GM21528 (cell line): Measurements from ENCODE around the gene SLC16A4.
"Not testable (repeated sequence)": the region's sequence is repeated elsewhere in the genome, so short reads cannot be mapped to it uniquely, and the experiment has no call there.

Source experiments
- ATAC-seq: cut with Tn5 transposase; IDR thresholded peaks from one replicate; pipeline ENCODE4 v1.9.1; 2021; ENCODE audit warnings: mild to moderate bottlenecking, moderate library complexity; ENCODE audit not compliant: unreplicated experiment, low FRiP score

Gene SLC16A4

GRCh38 chr1:110411173-110411735 lies 20.4 kb upstream of the SLC16A4 start:
- no peak for ATAC-seq

GRCh38 chr1:110409316-110409715 lies 18.5 kb upstream of the SLC16A4 start:
- no peak for ATAC-seq

- ATAC-seq: no peak
These were observed 17.7 kb upstream of the SLC16A4 start for GRCh38 chr1:110408488-110408887.

GRCh38 chr1:110407260-110408210 lies 16.7 kb upstream of the SLC16A4 start, which contains the start of gene LAMTOR5:
Gene LAMTOR5, minus strand, starts transcription at chr1:110407694. Its CDS starts 74 bp downstream, at chr1:110407620.
- ATAC-seq: peak; percentile 83

GRCh38 chr1:110406407-110406806 lies 15.6 kb upstream of the SLC16A4 start:
- not testable (repeated sequence) for ATAC-seq

- ATAC-seq: no peak
These were observed 13.6 kb upstream of the SLC16A4 start for GRCh38 chr1:110404401-110404800.

DNA sequence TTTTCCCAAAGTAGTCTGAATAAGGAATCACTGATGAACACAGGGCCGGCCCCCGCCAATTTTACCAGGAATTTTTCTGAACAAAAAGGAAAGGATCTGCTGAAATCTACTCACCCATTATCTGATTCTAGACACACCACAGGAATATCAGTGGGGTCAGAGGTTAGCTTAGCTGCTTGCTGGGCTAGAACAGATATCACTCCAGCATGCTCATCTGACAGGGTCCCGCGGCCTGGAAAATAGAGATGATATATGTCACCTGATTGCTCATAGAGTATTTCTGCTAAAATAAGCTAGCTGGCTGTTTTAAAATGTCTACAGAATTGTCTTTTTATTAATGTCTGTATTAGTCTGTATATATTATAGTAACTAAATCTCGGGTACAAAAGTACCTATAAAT lies 13.0 kb upstream of the SLC16A4 start:
- ATAC-seq: no peak

DNA sequence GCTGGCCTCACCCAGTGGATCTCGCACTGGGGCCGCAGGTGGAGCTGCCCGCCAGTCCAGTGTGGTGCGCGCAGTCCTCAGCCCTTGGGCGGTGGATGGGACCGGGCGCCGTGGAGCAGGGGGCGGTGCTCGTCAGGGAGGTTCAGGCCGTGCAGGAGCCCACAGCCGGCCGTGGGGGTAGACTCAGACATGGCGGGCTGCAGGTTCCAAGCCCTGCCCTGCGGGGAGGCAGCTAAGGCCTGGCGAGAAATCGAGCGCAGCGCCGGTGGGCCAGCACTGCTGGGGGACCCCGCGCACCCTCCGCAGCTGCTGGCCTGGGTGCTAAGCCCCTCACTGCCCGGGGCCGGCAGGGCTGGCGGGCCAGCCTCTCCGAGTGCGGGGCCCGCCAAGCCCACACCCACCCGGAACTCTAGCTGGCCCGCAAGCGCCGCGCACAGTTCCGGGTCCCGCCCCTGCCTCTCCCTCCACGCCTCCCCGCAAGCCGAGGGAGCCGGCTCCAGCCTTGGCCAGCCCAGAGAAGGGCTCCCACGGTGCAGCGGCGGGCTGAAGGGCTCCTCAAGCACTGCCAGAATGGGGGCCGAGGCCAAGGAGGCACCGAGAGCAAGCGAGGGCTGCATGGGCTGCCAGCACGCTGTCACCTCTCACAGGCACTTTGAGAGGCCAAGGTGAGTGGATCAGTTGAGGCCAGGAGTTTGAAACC lies 5.6 kb upstream of the SLC16A4 start:
- ATAC-seq: not testable (repeated sequence)

- no peak for ATAC-seq
These were observed 3.6 kb upstream of the SLC16A4 start for GRCh38 chr1:110394493-110394820.

- ATAC-seq: no peak
These were observed 3.1 kb upstream of the SLC16A4 start for GRCh38 chr1:110393691-110394492.

GRCh38 chr1:110393286-110393685 lies 2.5 kb upstream of the SLC16A4 start:
- no peak for ATAC-seq

DNA sequence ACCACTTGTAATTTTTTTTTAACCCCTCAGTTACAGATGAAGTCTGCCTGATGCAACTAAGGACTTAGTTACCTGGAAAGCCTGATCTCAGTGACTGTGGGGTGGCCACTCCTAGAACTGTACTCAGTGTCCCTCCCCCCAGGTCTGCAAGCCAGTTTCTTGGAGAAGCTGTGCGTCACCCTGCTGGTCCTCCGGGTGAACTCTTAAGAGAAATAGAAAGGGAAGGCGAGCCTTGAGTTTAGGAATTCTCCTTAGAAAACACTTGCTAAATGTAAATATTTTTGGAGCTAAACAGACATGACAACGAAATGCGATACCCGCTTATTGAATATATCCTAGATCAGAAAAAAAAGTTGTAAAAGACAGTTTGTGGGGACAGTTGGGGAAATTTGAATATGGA lies 730 bp downstream of the SLC16A4 start:
- ATAC-seq: no peak

- no peak for ATAC-seq
These were observed 3.6 kb downstream of the SLC16A4 start for GRCh38 chr1:110387048-110387754.

- ATAC-seq: no peak
These were observed 5.5 kb downstream of the SLC16A4 start for GRCh38 chr1:110385369-110385768.

GRCh38 chr1:110384581-110385321 lies 6.1 kb downstream of the SLC16A4 start:
- ATAC-seq: peak; percentile 68

DNA sequence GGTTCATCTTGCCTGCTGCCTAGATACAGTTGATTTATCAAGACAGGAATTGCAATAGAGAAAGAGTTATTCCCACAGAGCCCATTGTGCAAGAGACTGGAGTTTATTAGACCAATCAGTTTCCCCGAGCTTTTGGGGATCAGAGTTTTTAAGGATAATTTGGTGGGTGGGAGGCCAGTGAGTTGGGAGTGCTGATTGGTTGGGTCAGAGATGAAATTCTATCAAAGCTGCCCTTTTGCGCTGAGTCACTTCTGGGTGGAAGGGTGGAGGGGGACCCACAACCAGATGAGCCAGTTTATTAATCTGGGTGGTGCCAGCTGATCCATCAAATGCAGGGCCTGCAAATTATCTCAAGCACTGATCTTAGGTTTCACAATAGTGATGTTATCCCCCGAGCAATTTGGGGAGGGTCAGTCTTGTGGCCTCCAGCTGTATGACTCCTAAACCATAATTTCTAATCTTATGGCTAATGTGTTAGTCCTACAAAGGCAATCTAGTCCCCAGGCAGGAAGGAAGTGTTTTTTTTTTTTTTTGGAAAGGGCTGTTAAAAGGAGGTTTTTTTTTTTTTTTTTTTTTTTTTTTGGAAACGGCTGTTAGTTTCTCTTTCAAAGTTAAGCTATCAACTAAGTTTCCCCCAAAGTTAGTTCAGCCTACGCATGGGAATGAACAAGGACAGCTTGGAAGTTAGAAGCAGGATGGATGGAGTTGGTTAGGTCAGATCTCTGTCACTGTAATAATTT lies 7.4 kb downstream of the SLC16A4 start:
- ATAC-seq: no peak

DNA sequence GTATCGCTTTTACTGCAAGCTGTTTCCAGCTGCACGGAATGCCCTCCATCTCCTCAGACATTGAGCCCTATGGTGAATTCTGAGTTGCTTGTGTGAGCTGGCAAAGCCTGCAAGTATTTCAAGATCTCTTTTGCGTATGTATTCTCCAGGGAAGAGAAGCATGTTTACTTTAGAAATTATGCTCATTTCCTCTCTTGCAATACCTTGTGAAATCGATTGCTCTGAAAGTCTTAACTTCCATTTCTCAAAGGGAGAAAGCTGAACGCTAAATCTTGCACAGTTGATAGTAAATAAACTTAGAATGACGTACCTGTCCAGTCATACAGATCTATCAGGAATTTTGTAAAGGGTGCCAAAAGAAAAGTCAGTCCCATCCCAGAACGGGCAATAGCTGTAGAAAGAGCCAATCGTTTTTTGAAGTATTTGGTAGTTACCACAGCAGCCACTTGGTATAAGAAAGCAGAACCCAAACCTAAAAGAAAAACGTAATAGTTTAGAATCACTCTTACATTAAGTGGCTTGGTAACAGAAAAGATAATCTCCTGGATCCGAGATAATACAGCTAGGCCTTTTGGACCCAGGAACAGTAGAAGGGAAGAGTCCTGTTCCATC lies 10.0 kb downstream of the SLC16A4 start:
- no peak for ATAC-seq

DNA sequence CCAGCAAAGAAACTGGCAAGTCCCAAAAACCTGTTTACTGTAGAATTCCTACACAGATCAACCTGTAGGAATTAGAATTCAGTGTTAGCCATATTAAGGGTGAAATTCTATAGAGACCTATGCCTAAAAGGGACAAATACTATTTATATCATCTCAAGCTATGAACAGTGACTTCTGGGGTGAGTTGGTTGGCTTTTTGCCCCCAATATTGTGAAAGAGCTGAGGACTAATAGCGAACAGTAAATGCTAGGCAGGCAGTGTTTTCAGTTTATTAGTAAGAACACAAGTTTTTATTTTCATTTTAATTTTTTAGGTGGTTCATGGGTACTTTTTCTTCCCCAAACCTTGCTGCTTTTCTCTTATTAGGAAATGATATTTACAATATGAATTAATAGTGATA lies 15.3 kb downstream of the SLC16A4 start:
- no peak for ATAC-seq
